HG03175 (cell line): ENCODE data around the gene FTH1.

Source experiments
- ATAC-seq: cut with Tn5 transposase; IDR thresholded peaks from one replicate; pipeline ENCODE4 v1.9.1; 2021; ENCODE audit warnings: mild to moderate bottlenecking, moderate library complexity; ENCODE audit not compliant: unreplicated experiment

Gene FTH1

DNA sequence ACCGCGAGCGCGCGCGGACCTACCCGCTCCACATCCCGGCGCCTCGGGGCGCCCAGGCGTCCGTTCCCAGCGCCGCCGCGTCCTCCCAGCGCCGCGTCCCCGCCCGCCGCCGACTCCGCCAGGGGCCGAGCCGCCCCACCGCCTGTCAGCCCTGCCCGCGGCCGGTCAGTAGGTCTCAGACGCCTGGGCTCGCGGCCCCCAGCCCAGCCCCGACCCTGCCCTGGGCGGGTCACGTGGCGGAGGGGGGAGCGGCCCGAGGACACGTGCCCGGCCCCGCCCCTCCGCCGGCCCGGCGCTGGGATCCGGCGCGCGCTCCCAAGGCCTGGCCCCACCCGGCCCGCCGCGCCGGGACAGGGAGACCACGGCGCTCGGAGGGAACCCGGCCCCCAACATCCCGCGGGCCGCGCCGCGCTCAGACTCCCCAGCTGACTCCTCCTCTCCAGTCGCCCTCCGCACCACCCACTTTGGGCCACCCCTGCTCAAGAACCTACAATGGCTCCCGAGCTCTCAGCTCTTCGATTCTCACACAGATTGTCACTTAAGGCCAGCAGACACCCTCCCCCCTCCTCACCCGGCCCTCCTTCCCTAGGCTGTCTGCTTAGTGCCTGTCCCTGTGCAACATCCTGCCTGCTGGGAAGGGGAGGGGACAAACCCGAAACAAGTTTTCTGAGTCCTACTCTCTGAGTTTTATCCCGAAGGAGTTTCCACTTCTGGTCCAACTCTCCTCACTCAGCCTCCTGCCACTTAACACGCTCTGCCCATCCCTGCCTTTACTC is 49.9 kb downstream of the FTH1 start, which contains the start of gene RAB3IL1:
TSS of gene RAB3IL1 (minus strand) at position 233 of the 776 bp plus-strand sequence. CDS start at position 34, 199 bp downstream.
- no peak for ATAC-seq

DNA sequence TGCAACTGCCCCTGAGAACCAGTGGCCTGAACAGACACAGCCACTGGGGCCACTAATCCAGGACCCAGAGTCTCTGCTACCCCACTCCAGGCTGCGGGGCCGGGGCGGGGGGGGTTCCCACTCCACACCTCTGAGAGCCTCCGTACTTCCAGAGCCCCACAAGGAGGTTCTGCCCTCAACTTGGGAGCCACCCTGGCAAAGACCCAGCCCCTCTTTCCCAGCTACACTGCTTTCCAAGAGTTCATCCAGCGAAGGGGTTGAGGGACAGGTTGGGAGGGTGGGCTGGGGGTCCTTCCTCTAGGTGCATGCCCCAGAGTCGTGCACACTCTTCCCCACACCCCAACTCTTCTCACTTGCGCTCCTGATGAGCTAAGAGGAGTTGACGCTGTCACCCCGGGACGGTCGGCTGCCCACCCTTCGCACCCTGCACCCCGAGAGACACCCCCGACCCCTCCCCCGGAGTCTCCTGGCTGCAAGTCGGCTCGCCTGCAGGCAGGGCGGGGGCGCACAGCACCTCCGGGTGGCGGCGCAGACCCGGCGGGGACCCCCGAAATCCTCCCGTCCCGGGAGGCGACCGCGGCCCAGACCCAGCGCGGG is 50.6 kb downstream of the FTH1 start:
- ATAC-seq, result no peak

DNA sequence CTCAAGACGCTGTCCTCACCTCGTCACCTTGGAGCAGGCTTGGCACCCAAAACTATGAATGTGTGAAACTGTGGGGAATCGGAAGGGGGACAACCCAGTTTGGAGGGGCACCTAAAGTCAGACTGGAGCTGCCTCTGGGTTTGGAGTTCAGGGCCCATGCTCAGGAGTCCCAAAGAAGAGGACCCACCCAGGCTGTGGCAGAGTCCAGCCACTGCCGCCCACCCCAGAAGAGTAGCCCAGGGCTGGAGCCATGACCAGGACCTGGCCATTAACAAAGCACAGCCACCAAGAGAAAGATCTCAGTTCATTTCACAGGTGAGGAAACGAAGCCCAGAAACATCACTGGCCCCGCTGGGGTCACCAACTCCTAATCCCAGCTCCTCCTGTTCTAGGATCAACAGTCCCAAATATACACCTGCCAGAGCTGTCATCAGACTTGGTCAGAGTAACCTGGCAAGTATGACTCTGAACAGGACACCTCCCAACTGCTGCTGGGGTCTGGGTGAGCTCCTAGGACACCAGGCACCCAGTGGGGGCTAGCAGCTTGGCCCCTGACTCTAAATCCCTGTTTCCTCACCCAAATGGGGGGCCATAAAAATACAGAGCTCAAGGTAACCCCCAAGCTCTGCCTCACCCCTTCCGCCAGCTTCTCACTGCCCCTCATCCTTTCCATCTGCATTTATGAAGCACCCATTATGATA is 52.8 kb downstream of the FTH1 start:
- ATAC-seq, result no peak
